GM13977 (cell line): Measurements from ENCODE around the gene EPHA2.

Experiments
- DNase-seq: peaks from one replicate; pipeline ENCODE4 v3.0.0; 2012; ENCODE audit warnings: low spot score
- CTCF ChIP-seq: IDR thresholded peaks from 2 replicates; pipeline ENCODE4 v1.5.1; 2012; ENCODE audit warnings: mild to moderate bottlenecking, control low read depth; ENCODE audit not compliant: insufficient read depth; ENCODE audit errors: extremely low read depth, missing control alignments
- in situ Hi-C: fragments of 300-500 bp; cut with MboI; formaldehyde crosslinking; loops from one replicate; pipeline ENCODE4 v1.12.0; 2022; ENCODE audit warnings: low sequenced_read_pairs, low pct_unique_long_range_greater_than_20kb, mixed read lengths, inconsistent platforms; ENCODE audit not compliant: unreplicated experiment

EPHA2 gene

GRCh38 chr1:16152481-16153087 lies 3.3 kb downstream of the EPHA2 start:
- no peak for DNase-seq
- no peak for TF ChIP-seq CTCF
- in situ Hi-C loops = no loop called here

DNA sequence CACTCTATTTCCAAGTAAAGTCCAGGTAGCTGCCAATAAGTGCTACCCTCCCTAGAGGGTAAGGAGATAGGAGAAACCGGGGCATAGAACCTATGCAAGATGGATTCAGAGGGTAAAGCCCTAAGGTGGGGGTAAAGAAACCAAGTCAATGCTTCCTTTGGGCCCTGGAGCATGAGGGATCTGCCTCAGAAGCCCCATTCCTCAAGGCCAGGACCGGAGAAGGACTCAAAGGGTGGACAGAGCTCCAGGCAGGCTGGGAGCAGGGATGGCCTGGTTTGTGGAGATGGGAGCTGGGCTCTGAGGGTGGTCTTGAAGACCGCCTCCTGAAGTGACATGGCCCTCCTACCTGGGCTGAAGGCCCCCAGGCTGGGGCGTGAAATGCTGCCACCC lies 3.9 kb downstream of the EPHA2 start:
- no peak for DNase-seq
- TF ChIP-seq CTCF = no peak
- in situ Hi-C loops = no loop called here

- TF ChIP-seq CTCF = no peak
- in situ Hi-C loops = no loop called here
- no peak for DNase-seq
These were observed 4.5 kb downstream of the EPHA2 start for GRCh38 chr1:16151196-16151994.

GRCh38 chr1:16150508-16150907 lies 5.4 kb downstream of the EPHA2 start:
- no peak for DNase-seq
- no peak for TF ChIP-seq CTCF
- in situ Hi-C loops = no loop called here

GRCh38 chr1:16149702-16150488 lies 6.0 kb downstream of the EPHA2 start:
- TF ChIP-seq CTCF = no peak
- no peak for DNase-seq
- in situ Hi-C loops = no loop called here

- in situ Hi-C loops = no loop called here
- no peak for DNase-seq
- TF ChIP-seq CTCF = no peak
These were observed 6.7 kb downstream of the EPHA2 start for GRCh38 chr1:16149146-16149545.
